Left lung (tissue), 10 donors: ENCODE data around the gene SLC22A15. TPM values are rescaled to one million over a fixed set of nuclear protein-coding genes. Genes with fewer than 3 reads are reported as not detected.
A peak's percentile ranks its signal among the peaks of the same experiment; 100 is the strongest.

Experiments
- ATAC-seq: fragments of 200-7000 bp; cut with Tn5 transposase; one replicate; pipeline ENCODE4 v1.9.1; 2020; ENCODE audit warnings: moderate library complexity
- DNase-seq, 4 donors: peaks; one replicate each; pipeline ENCODE4 v3.0.0-alpha.2; 2013 to 2020
- H3K27ac ChIP-seq, 2 donors: fragments of 200-600 bp; sonication (generic) in 1 of 2; one replicate each; pipeline versions ENCODE4 v1.5.0 to v1.8.0; 2020 to 2021
- H3K27me3 ChIP-seq, 2 donors: fragments of 200-600 bp; sonication (generic) in 1 of 2; one replicate each; pipeline versions ENCODE4 v1.5.0 to v1.8.0; 2020 to 2021
- H3K36me3 ChIP-seq, 2 donors: fragments of 200-600 bp; sonication (generic) in 1 of 2; one replicate each; pipeline versions ENCODE4 v1.5.0 to v1.8.0; 2020 to 2021
- H3K4me1 ChIP-seq, 2 donors: fragments of 200-600 bp; one replicate each; pipeline ENCODE4 v1.8.0; 2021
- H3K4me3 ChIP-seq, 2 donors: fragments of 200-600 bp; sonication (generic) in 1 of 2; one replicate each; pipeline versions ENCODE4 v1.5.0 to v1.8.0; 2020 to 2021; ENCODE audit warnings: mild to moderate bottlenecking in 1 of 2
- H3K9me3 ChIP-seq, 2 donors: fragments of 200-600 bp; sonication (generic) in 1 of 2; one replicate each; pipeline versions ENCODE4 v1.5.0 to v1.8.0; 2020 to 2021
- intact Hi-C, 2 donors: fragments of 100-400 bp; cut with DNase I; formaldehyde crosslinking; loops; one replicate each; pipeline versions ENCODE4 v1.11.2 to v1.14.2; 2022
- polyA plus RNA-seq, 6 donors: library from polyadenylated mRNA; unstranded; fragments of 120-200 nt; gene quantifications; one replicate each; pipeline ENCODE4 v1.2.1, GENCODE V29; 2013; ENCODE audit not compliant: insufficient read length in 6 of 6
- total RNA-seq, 2 donors: library from RNA; stranded (reverse); fragmentation: NEBNext Ultra II Directional; extraction: Animal tissue kit (Norgen Biotek cat#: 25700); gene quantifications; one replicate each; pipeline ENCODE4 v1.2.1, GENCODE V29; 2021
- TF ChIP-seq, protein P1 (sequence below), 2 donors: fragments of 200-600 bp; sonication (generic) in 1 of 2; IDR thresholded peaks; one replicate each; pipeline versions ENCODE4 v1.5.0 to v1.8.0; 2021; ENCODE audit warnings: antibody characterized with exemption in 2 of 2
- donor health status: DM: no; HTN: yes; CAD: no.
- donor health status: DM: no; HTN: no; CAD: no.

The SLC22A15 gene
- total and polyA plus RNA-seq, 8 donors: 3.2 to 23.0 (median 4.0) TPM

GRCh38 chr1:116015679-116016078 is 39.4 kb downstream of the SLC22A15 start:
- intact Hi-C loops: no loop called here
- Histone ChIP-seq H3K4me1 (no peaks in the 10 kb centered on the region), H3K27me3 (no peaks in the 10 kb centered on the region), H3K4me3 (no peak overlapping the region), H3K36me3 (peaks cover 0 to 12% of the 10 kb centered on the region in 2 donors), H3K27ac (no peak overlapping the region), H3K9me3 (no peaks in the 10 kb centered on the region)
- TF ChIP-seq, protein P1, sequence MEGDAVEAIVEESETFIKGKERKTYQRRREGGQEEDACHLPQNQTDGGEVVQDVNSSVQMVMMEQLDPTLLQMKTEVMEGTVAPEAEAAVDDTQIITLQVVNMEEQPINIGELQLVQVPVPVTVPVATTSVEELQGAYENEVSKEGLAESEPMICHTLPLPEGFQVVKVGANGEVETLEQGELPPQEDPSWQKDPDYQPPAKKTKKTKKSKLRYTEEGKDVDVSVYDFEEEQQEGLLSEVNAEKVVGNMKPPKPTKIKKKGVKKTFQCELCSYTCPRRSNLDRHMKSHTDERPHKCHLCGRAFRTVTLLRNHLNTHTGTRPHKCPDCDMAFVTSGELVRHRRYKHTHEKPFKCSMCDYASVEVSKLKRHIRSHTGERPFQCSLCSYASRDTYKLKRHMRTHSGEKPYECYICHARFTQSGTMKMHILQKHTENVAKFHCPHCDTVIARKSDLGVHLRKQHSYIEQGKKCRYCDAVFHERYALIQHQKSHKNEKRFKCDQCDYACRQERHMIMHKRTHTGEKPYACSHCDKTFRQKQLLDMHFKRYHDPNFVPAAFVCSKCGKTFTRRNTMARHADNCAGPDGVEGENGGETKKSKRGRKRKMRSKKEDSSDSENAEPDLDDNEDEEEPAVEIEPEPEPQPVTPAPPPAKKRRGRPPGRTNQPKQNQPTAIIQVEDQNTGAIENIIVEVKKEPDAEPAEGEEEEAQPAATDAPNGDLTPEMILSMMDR (IDR thresholded peaks at IDR 0.05): no peak
- ATAC-seq (no peak), DNase-seq (no peak)

DNA sequence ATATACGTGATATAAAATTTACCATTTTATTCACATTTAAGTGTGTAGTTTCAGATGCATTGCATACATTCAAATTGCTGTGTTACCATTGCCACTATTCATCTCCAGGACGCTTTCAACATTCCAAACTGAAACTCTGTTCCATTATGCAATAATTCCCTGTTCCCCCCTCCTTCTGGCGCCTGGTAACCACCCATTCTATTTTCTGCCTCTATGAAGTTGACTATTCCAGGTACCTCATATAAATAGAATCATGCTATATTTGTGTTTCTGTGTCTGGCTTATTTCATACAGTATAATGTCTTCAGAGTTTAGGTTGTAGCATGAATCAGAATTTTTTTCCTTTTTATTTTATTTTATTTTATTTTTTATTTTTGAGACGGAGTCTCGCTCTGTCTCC is 41.7 kb downstream of the SLC22A15 start:
- Histone ChIP-seq H3K4me3 (no peak overlapping the region), H3K27ac (no peak overlapping the region), H3K27me3 (no peaks in the 10 kb centered on the region), H3K9me3 (no peaks in the 10 kb centered on the region), H3K36me3 (peaks cover 0 to 21% of the 10 kb centered on the region in 2 donors), H3K4me1 (peaks cover 0 to 3% of the 10 kb centered on the region in 2 donors)
- TF ChIP-seq, protein P1 (IDR thresholded peaks at IDR 0.05): no peak
- ATAC-seq (no peak), DNase-seq (no peak)
- intact Hi-C loops: no loop called here

DNA sequence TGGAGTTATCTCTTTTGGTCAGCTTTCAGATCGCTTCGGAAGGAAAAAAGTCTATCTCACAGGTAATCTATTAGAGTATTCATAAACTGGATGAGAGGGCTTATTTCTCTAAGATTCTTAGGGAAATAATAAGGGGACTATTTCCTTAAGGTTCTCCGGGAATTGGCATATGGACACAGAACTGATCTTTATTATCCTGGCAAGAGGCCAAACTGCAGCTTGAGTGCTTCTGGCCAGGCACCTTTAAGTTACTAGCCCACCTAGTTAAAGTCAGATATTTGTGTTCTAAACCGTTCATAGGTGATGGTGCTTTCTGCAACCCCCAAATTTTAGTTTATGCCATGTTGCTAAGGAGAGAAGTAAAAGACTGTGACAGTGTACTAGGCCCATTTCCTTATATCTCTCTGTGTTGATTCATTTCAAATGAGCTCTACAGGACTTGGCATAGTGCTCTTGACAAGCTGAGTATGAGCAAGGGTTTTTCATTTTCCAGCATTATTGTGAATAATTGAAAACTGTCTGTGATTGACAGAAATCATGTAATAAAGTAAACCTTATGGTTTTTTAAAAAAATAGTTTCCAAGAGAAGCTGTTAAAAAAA is 43.4 kb downstream of the SLC22A15 start:
- DNase-seq (no peak), ATAC-seq (no peak)
- no peaks in the 10 kb centered on the region for H3K9me3 ChIP-seq
- H3K27me3 ChIP-seq: no peaks in the 10 kb centered on the region
- H3K4me3 ChIP-seq: no peak overlapping the region
- intact Hi-C loops: no loop called here
- H3K4me1 ChIP-seq: peaks cover 0 to 3% of the 10 kb centered on the region in 2 donors
- peaks cover 0 to 21% of the 10 kb centered on the region in 2 donors for H3K36me3 ChIP-seq
- H3K27ac ChIP-seq: no peak overlapping the region
- TF ChIP-seq, protein P1 (IDR thresholded peaks at IDR 0.05): no peak

DNA sequence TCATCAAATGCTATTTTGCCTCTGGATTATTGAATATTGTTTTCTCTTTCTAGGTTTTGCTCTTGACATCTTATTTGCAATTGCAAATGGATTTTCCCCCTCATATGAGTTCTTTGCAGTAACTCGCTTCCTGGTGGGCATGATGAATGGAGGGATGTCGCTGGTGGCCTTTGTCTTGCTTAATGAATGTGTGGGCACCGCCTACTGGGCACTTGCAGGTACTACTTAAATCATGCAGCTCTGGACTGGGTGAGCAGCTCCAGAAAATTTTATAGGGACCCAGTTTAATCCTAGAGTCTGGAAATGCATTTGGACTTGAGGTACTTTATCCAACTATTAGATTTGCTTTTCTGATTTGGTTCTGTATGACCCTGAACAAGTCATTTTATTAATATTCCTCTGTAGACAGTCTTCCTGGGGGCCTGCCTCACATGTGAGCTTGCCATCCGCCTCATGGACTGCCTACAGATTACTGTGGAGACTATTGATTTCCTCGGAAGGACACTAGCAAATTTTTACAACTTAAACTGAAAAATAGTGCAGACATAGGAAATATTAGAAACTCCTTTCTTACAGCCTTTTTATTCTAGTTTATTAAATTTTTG is 44.5 kb downstream of the SLC22A15 start:
- peak in 1 of 4 donors; percentile 28 for DNase-seq
- intact Hi-C loops: no loop called here
- TF ChIP-seq, protein P1 (IDR thresholded peaks at IDR 0.05): peak; percentile 42 to 51
- H3K27ac ChIP-seq: no peak overlapping the region
- peak; percentile 81 for ATAC-seq
- H3K9me3 ChIP-seq: no peaks in the 10 kb centered on the region
- H3K4me3 ChIP-seq: no peak overlapping the region
- H3K4me1 ChIP-seq: peaks cover 0 to 3% of the 10 kb centered on the region in 2 donors
- no peaks in the 10 kb centered on the region for H3K27me3 ChIP-seq
- H3K36me3 ChIP-seq: peaks cover 0 to 21% of the 10 kb centered on the region in 2 donors

DNA sequence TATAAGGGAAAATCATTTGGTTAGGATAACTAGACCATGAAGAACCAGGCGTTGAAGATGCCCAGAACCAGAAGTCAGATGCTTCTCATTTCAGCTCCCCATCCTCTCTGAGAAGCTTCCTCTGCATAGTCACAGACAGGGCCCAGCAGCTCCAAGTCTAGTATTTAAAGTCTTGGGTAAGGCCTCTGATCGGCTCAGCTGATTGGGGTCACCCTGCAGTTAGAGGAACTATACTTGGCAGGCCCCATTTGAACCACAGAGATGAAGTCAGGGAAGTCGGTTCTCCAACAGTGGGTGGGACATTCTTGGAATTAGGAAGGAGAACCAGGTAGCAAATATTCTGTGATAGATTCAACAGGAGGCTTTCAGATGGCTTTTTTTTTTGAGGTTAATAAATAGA is 48.3 kb downstream of the SLC22A15 start:
- peaks cover 0 to 34% of the 10 kb centered on the region in 2 donors for H3K36me3 ChIP-seq
- peak; percentile 36 for ATAC-seq
- H3K4me1 ChIP-seq: peaks cover 0 to 3% of the 10 kb centered on the region in 2 donors
- no peaks in the 10 kb centered on the region for H3K27me3 ChIP-seq
- TF ChIP-seq, protein P1 (IDR thresholded peaks at IDR 0.05): no peak
- intact Hi-C loops: no loop called here
- H3K27ac ChIP-seq: no peak overlapping the region
- DNase-seq: no peak
- H3K4me3 ChIP-seq: no peak overlapping the region
- H3K9me3 ChIP-seq: no peaks in the 10 kb centered on the region
